ENCODE measurements around the gene RYR2.

RYR2 gene

GRCh38 chr1:237074371-237075117 is 32.6 kb downstream of the RYR2 start:
- H3K4me3 ChIP-seq (ENCODE audit: low read depth, low read length), result no peak overlapping the region
- no peak for DNase-seq (ENCODE audit: low read depth, low spot score)
- in situ Hi-C loops (cut with HindIII; ENCODE audit: low sequenced_read_pairs), result no loop called here
- no peak for TF ChIP-seq CTCF (IDR thresholded peaks at IDR 0.05; ENCODE audit: low read depth, low read length)

GRCh38 chr1:237084341-237085077 is 42.5 kb downstream of the RYR2 start:
- in situ Hi-C loops (cut with HindIII; ENCODE audit: low sequenced_read_pairs), result no loop called here
- H3K4me3 ChIP-seq (ENCODE audit: low read depth, low read length), result no peak overlapping the region
- no peak for TF ChIP-seq CTCF (IDR thresholded peaks at IDR 0.05; ENCODE audit: low read depth, low read length)
- no peak for DNase-seq (ENCODE audit: low read depth, low spot score)

- in situ Hi-C loops (cut with HindIII; ENCODE audit: low sequenced_read_pairs), result no loop called here
- TF ChIP-seq CTCF (IDR thresholded peaks at IDR 0.05; ENCODE audit: low read depth, low read length), result no peak
- H3K4me3 ChIP-seq (ENCODE audit: low read depth, low read length), result no peak overlapping the region
- DNase-seq (ENCODE audit: low read depth, low spot score), result no peak
These were observed 49.7 kb downstream of the RYR2 start for GRCh38 chr1:237091691-237092090.

DNA sequence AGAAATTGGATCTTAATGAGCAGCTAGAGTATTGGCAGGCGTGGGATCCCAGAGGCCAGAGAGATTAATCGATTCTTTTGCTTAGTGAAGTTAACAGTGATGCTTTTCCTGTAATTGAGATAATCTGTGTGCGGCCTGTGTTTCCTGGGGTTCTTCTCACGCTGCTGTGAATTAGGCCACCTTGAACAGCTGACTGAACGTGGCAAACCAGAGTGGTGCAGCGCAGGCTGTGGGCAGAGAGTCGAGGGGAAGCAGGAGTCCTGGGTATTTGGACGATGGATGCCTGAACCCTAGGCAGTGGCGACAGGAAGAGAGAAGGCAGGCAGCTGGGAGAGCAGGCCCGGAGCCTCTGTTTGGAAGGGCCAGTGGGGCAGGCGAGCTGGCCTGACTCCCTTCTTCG is 51.7 kb downstream of the RYR2 start:
- no peak for DNase-seq (ENCODE audit: low read depth, low spot score)
- in situ Hi-C loops (cut with HindIII; ENCODE audit: low sequenced_read_pairs), result no loop called here
- no peak for TF ChIP-seq CTCF (IDR thresholded peaks at IDR 0.05; ENCODE audit: low read depth, low read length)
- H3K4me3 ChIP-seq (ENCODE audit: low read depth, low read length), result no peak overlapping the region

DNA sequence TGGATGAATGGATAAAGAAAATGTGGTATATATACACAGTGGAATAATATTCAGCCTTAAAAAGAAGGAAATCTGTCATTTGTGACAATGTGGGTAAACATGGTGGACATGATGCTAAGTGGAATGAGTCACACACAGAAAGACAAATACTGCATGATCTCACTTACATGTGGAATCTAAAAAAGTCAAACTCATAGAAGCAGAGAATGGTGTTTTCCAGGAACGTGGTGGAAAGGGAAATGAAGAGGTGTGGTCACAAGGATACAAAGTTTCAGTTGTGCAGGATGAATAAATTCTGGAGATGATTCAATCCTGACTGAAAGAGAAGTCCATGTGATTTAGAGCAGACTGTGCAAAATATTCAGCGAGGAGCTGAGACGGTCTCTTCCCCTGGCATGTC is 56.6 kb downstream of the RYR2 start:
- H3K4me3 ChIP-seq (ENCODE audit: low read depth, low read length), result no peak overlapping the region
- in situ Hi-C loops (cut with HindIII; ENCODE audit: low sequenced_read_pairs), result no loop called here
- no peak for TF ChIP-seq CTCF (IDR thresholded peaks at IDR 0.05; ENCODE audit: low read depth, low read length)
- no peak for DNase-seq (ENCODE audit: low read depth, low spot score)

- TF ChIP-seq CTCF (IDR thresholded peaks at IDR 0.05; ENCODE audit: low read depth, low read length), result no peak
- in situ Hi-C loops (cut with HindIII; ENCODE audit: low sequenced_read_pairs), result no loop called here
- H3K4me3 ChIP-seq (ENCODE audit: low read depth, low read length), result no peak overlapping the region
- no peak for DNase-seq (ENCODE audit: low read depth, low spot score)
These were observed 61.0 kb downstream of the RYR2 start for GRCh38 chr1:237103021-237103420.

Measured in astrocyte of the spinal cord (primary cell).